GM23338 (cell line): ENCODE data around the gene ARMH1. TPM values are rescaled to one million over a fixed set of nuclear protein-coding genes. Genes with fewer than 3 reads are reported as not detected.
A peak's percentile ranks its signal among the peaks of the same experiment; 100 is the strongest.

Source experiments
- ATAC-seq: fragments of 200-7000 bp; cut with Tn5 transposase; 3 replicates; pipeline ENCODE4 v1.9.1; 2020
- DNase-seq: peaks from one replicate; pipeline ENCODE4 v3.0.0-alpha.2; 2015; ENCODE audit warnings: low spot score
- H2AFZ ChIP-seq: fragments of 200-600 bp; sonication (generic); 2 replicates; pipeline ENCODE4 v1.8.0; 2016; ENCODE audit warnings: antibody characterized with exemption, mild to moderate bottlenecking, moderate library complexity
- H3F3A ChIP-seq: fragments of 200-600 bp; sonication (generic); replicated peaks from 2 replicates; pipeline ENCODE4 v1.8.0; 2017; ENCODE audit warnings: antibody characterized with exemption, mixed run types, low read depth
- H3K27ac ChIP-seq: fragments of 200-600 bp; sonication (generic); 2 replicates; pipeline ENCODE4 v1.6.1; 2016; ENCODE audit warnings: low read depth
- H3K27me3 ChIP-seq: fragments of 200-600 bp; sonication (generic); 2 replicates; pipeline ENCODE4 v1.8.0; 2016; ENCODE audit warnings: mild to moderate bottlenecking, mixed run types, moderate library complexity; ENCODE audit not compliant: insufficient read depth
- H3K36me3 ChIP-seq: fragments of 200-600 bp; sonication (generic); 2 replicates; pipeline ENCODE4 v1.8.0; 2016; ENCODE audit warnings: mild to moderate bottlenecking; ENCODE audit not compliant: insufficient read depth
- H3K4me1 ChIP-seq: fragments of 200-600 bp; sonication (generic); 2 replicates; pipeline ENCODE4 v1.8.0; 2016; ENCODE audit warnings: mild to moderate bottlenecking, moderate library complexity; ENCODE audit not compliant: insufficient read depth
- H3K4me2 ChIP-seq: fragments of 200-600 bp; sonication (generic); 2 replicates; pipeline ENCODE4 v1.7.1; 2017; ENCODE audit warnings: mixed run types
- H3K4me3 ChIP-seq: fragments of 200-600 bp; sonication (generic); 2 replicates; pipeline ENCODE4 v1.6.1; 2016; ENCODE audit warnings: mixed run types
- H3K79me2 ChIP-seq: fragments of 200-600 bp; sonication (generic); replicated peaks from 2 replicates; pipeline ENCODE4 v1.8.0; 2017; ENCODE audit warnings: mild to moderate bottlenecking; ENCODE audit not compliant: insufficient read depth
- H3K9me2 ChIP-seq: fragments of 200-600 bp; sonication (generic); 2 replicates; pipeline ENCODE4 v1.8.0; 2017; ENCODE audit not compliant: insufficient read depth
- H4K20me1 ChIP-seq: fragments of 200-600 bp; sonication (generic); replicated peaks from 2 replicates; pipeline ENCODE4 v1.8.0; 2017; ENCODE audit warnings: mild to moderate bottlenecking; ENCODE audit not compliant: insufficient read depth
- H3K27ac Mint-ChIP-seq: 2 replicates; pipeline ENCODE4 v1.8.0; 2020; ENCODE audit warnings: inconsistent platforms, mild to moderate bottlenecking, moderate library complexity, mixed read lengths
- H3K27me3 Mint-ChIP-seq: 3 replicates; pipeline ENCODE4 v1.8.0; 2022; ENCODE audit warnings: low read depth, mild to moderate bottlenecking, moderate library complexity, mixed read lengths, inconsistent platforms; ENCODE audit not compliant: insufficient read depth, poor library complexity
- H3K36me3 Mint-ChIP-seq: 3 replicates; pipeline ENCODE4 v1.8.0; 2021; ENCODE audit warnings: low read depth, mild to moderate bottlenecking, inconsistent platforms, moderate library complexity, mixed read lengths
- H3K4me1 Mint-ChIP-seq: 3 replicates; pipeline ENCODE4 v1.8.0; 2020; ENCODE audit warnings: mild to moderate bottlenecking, inconsistent platforms, mixed read lengths
- H3K4me3 Mint-ChIP-seq: 3 replicates; pipeline ENCODE4 v1.8.0; 2021; ENCODE audit warnings: moderate library complexity, mild to moderate bottlenecking, inconsistent platforms, mixed read lengths
- H3K9me3 Mint-ChIP-seq: 3 replicates; pipeline ENCODE4 v1.8.0; 2020; ENCODE audit warnings: moderate library complexity, mild to moderate bottlenecking, inconsistent platforms, mixed read lengths
- CREB1 ChIP-seq: fragments of 250-450 bp; sonication (Bioruptor Pico); IDR thresholded peaks from 2 replicates; pipeline ENCODE4 v1.5.0; 2020; ENCODE audit warnings: low read depth, mild to moderate bottlenecking, moderate library complexity
- CTCF ChIP-seq, 2 experiments: fragments of 200-600 bp in 1 of 2; sonication (generic) in 1 of 2; conservative IDR thresholded peaks; 2 replicates each; pipeline versions ENCODE4 v1.5.1 to v1.6.1; 2016 to 2017; ENCODE audit warnings: antibody characterized with exemption in 2 of 2, low read depth in 2 of 2, mild to moderate bottlenecking in 2 of 2, moderate library complexity in 1 of 2
- ETS1 ChIP-seq: IDR thresholded peaks from 2 replicates; pipeline ENCODE4 v1.6.1; 2016; ENCODE audit warnings: antibody characterized with exemption
- EZH2 ChIP-seq: fragments of 200-600 bp; sonication (generic); IDR thresholded peaks from one replicate; pipeline ENCODE4 v1.8.0; 2017; ENCODE audit warnings: antibody characterized with exemption, mild to moderate bottlenecking, low read depth; ENCODE audit not compliant: unreplicated experiment
- JUNB ChIP-seq: IDR thresholded peaks from one replicate; pipeline ENCODE4 v1.6.1; 2016; ENCODE audit warnings: antibody characterized with exemption; ENCODE audit not compliant: unreplicated experiment
- NANOG ChIP-seq: IDR thresholded peaks from 2 replicates; pipeline ENCODE4 v1.6.1; 2016; ENCODE audit warnings: antibody characterized with exemption, borderline replicate concordance
- POLR2AphosphoS5 ChIP-seq: IDR thresholded peaks from 2 replicates; pipeline ENCODE4 v1.6.1; 2016; ENCODE audit warnings: antibody characterized with exemption, low read depth
- REST ChIP-seq: IDR thresholded peaks from one replicate; pipeline ENCODE4 v1.6.1; 2018; ENCODE audit warnings: antibody characterized with exemption; ENCODE audit not compliant: unreplicated experiment
- STAT1 ChIP-seq: IDR thresholded peaks from one replicate; pipeline ENCODE4 v1.6.1; 2016; ENCODE audit warnings: antibody characterized with exemption; ENCODE audit not compliant: unreplicated experiment
- ZNF114 ChIP-seq: fragments of 250-450 bp; sonication (Bioruptor Pico); IDR thresholded peaks from 2 replicates; pipeline ENCODE4 v1.5.0; 2020; ENCODE audit warnings: mild to moderate bottlenecking, moderate library complexity
- ZNF331 ChIP-seq: fragments of 250-450 bp; sonication (Bioruptor Pico); IDR thresholded peaks from 2 replicates; pipeline ENCODE4 v1.5.0; 2020; ENCODE audit warnings: low read depth, mild to moderate bottlenecking, moderate library complexity
- ZNF462 ChIP-seq: fragments of 250-450 bp; sonication (Bioruptor Pico); IDR thresholded peaks from 2 replicates; pipeline ENCODE4 v1.5.0; 2020; ENCODE audit warnings: mild to moderate bottlenecking, moderate library complexity
- polyA plus RNA-seq: library from polyadenylated mRNA; unstranded; fragments of >200 nt; fragmentation: Nextera tagmentation; extraction: Ambion mirVana; gene quantifications from 2 replicates; pipeline ENCODE4 v1.2.1, GENCODE V29; 2016
- total RNA-seq: library from RNA; depleted of rRNA; stranded (reverse); fragments of >200 nt; shearing (Covaris generic); gene quantifications from 2 replicates; pipeline ENCODE4 v1.2.3, GENCODE V29; 2014

ARMH1 gene
- total and polyA plus RNA-seq, 2 experiments from 2014 or later = 0.31 TPM; not detected in 1

- no peaks in the 10 kb centered on the region for H3K36me3 Mint-ChIP-seq
- Histone ChIP-seq H3K27ac (no peak overlapping the region), H3K36me3 (no peaks in the 10 kb centered on the region), H3K79me2 (no peaks in the 10 kb centered on the region), H3K4me1 (no peaks in the 10 kb centered on the region), H3K4me3 (no peak overlapping the region), H2AFZ (no peak overlapping the region), H3K9me2 (no peaks in the 10 kb centered on the region), H4K20me1 (no peaks in the 10 kb centered on the region), H3K27me3 (no peaks in the 10 kb centered on the region), H3K4me2 (no peak overlapping the region), H3F3A (no peaks in the 10 kb centered on the region)
- TF ChIP-seq EZH2 = no peak
- no peak for TF ChIP-seq STAT1
- no peak for TF ChIP-seq CTCF (conservative IDR thresholded peaks at IDR 0.05; ENCODE audit: low read depth in 2 of 2)
- TF ChIP-seq POLR2AphosphoS5 = no peak
- no peak for TF ChIP-seq NANOG
- TF ChIP-seq REST = no peak
- no peak for TF ChIP-seq CREB1 (CRISPR knock-in tag)
- TF ChIP-seq JUNB = no peak
- TF ChIP-seq ZNF331 (CRISPR knock-in tag) = no peak
- TF ChIP-seq ZNF462 (CRISPR knock-in tag) = no peak
- no peak for TF ChIP-seq ZNF114
- TF ChIP-seq ETS1 = no peak
- peaks cover 9% of the 10 kb centered on the region for H3K4me1 Mint-ChIP-seq
- no peak overlapping the region for H3K27ac Mint-ChIP-seq
- no peak overlapping the region for H3K4me3 Mint-ChIP-seq
- ATAC-seq = peak; percentile 24; the same call in 2 of the 3 replicates
- no peaks in the 10 kb centered on the region for H3K9me3 Mint-ChIP-seq
- no peaks in the 10 kb centered on the region for H3K27me3 Mint-ChIP-seq
- DNase-seq = no peak
Measured at GRCh38 chr1:44661781-44662682, 12.5 kb upstream of the ARMH1 start.
